HT1080 (cell line): ENCODE measurements around the gene FKBP2. TPM values are rescaled to one million over a fixed set of nuclear protein-coding genes. Genes with fewer than 3 reads are reported as not detected.

Source experiments
- DNase-seq: peaks from one replicate; pipeline ENCODE4 v3.0.0-alpha.2; 2015; ENCODE audit warnings: low read depth
- total RNA-seq: library from RNA; depleted of rRNA; stranded (reverse); fragments of >200 nt; shearing (Covaris generic); gene quantifications from 2 replicates; pipeline ENCODE4 v1.2.3, GENCODE V29; 2014

FKBP2 gene
- total RNA-seq, 1 experiment from 2014 or later: 111 TPM

DNA sequence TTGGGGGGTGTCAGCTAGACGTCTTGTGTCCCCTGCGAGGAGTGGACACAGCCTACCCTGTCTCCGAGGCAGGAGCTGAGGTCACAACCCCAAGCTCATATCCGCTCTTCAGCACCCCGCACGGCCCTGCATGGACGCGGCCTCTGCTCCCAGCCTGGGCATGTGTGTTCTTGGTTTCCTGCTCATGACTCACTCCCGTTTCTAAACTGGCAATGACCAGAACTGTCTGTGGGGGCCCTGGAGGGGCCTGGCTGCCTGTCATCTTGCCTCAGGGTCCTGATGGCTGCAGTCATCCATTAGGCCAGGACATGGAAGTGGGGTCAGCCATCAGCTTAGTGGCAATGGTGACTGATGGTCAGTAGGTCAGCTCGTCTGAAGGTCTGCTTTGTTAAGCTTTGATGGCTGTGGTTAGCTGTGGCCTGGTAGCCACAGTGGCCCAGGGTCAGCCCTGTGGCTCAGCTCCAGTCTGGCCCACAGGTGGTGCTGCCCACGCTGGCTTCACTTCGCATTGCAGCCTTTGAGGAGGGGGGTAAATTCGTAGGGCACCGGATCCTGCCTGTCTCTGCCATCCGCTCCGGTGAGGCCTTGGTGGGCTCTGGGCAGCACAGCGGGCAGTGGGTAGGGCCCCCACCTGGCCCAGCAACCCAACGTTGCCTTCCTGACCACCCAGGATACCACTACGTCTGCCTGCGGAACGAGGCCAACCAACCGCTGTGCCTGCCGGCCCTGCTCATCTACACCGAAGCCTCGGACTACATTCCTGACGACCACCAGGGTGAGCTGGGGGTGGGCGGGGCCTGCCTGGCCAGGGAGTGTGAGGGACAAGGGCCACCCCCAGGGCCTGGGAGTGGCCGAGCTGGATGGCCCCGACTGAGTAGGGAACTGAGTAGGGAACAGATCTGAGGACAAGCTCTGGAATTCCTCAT, 22.4 kb downstream of the FKBP2 start:
- DNase-seq: peak; percentile 74

GRCh38 chr11:64263947-64264317, 23.0 kb downstream of the FKBP2 start:
- no peak for DNase-seq

- no peak for DNase-seq
Measured at GRCh38 chr11:64264371-64264852, 23.5 kb downstream of the FKBP2 start.

- DNase-seq: no peak
Measured at GRCh38 chr11:64265176-64266160, 24.6 kb downstream of the FKBP2 start.

GRCh38 chr11:64266339-64266738, 25.4 kb downstream of the FKBP2 start:
- DNase-seq: no peak

GRCh38 chr11:64267207-64267945, 26.5 kb downstream of the FKBP2 start:
- DNase-seq: no peak

GRCh38 chr11:64268025-64268892, 27.4 kb downstream of the FKBP2 start:
- peak; percentile 60 for DNase-seq

DNA sequence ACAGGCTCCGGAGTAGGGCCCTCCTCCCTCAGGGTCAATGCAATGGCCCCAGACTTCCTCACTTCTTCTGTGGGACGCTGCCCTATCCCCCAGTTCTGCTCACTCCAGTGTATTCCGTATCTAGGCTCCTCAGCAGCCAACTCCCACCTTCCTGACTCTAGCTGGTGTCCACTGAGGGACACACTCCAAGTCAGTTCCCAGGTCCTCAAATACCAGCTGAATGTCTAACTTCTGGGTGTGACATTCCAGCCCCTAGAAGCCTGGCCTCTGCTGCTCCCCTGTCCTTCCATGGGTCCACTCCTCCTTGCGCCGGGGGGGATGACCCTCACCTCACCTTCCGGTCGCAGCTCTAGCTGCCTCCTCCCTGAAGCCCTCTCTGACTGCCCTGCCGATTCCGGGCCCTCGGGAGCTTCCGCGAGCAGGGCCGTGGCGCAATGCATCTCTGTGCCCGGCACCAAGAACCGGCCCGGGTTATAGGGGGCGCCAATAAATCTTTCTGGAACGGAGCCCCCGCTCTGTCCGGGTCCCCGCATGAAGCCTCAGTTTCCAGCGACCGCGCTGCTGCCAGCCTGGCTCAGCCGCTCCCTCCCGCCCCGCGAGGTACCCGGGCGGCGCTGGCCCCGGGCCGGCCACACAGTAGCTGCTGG, 28.1 kb downstream of the FKBP2 start:
- DNase-seq: peak; percentile 56

DNA sequence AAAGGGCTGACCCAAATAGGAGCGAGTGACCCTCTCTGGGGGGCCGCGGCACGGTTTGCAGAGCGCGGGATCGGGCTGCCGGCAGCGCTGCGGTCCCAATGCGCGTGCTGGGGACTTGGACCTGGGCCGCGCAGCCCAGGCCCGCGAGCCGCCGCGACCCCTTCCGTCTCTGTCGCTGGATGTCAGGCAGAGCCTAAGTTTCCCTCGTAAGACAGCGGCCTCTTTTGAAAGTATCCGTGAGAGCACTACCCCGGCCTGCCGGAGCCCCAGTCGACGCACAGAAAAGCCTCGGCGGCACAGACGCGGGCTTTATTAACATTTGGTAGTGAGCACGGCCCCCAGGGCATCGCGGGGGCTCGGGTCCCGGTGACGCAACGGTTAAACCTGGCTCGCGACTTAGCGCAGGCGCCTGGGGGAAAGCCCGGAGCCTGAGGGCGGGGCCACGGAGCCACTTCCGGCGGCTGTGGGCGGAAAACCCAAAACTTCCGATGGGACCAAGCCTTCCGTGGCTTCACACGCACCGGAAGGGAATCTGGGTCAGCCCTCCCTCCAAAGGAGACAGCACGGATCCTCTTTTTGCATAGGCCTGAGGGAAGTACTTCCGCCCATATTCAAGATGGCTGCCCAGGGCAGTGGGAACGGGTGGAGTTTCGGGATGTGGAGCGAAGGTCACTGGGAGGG, 28.8 kb downstream of the FKBP2 start:
- peak; percentile 100 for DNase-seq

DNA sequence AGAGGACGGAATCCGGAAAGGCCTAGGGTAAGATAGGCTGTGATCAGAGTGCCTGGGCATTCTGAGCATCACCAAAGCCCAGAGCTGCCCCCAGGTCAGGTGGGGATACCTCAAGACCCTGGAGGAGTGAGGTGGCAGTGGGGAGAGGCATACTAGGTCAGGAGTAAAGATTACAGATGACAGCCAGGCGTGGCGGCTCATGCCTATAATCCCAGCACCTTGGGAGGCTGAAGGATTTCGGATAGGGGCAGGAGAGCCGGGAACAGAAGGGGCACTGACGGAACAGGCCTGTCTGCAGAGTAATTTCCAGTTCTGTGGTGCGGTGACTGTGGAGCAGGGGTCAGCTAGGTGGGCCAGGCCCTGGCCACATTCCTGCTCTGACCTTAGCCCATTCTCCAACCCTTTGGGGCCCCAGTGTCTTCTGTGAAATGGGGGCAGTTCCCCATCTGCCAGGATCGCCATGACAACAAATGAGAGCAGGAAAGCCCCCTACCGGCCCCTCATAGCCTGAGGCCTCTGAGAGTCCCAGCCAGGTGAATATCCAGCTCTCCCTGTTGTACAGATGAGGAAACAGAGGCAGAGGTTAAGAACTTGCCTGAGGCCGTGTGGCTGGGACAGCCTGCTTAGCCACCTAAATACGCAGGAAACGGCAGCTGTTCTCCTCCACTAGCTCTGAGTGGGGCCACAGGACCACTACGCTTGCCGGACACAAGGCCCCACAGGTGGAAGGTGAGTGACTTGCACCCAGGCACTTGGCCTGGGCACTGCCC, 34.3 kb downstream of the FKBP2 start:
- DNase-seq: no peak

- DNase-seq: no peak
Measured at GRCh38 chr11:64275841-64276240, 34.9 kb downstream of the FKBP2 start.

GRCh38 chr11:64276653-64277431, 35.9 kb downstream of the FKBP2 start:
- peak; percentile 92 for DNase-seq

DNA sequence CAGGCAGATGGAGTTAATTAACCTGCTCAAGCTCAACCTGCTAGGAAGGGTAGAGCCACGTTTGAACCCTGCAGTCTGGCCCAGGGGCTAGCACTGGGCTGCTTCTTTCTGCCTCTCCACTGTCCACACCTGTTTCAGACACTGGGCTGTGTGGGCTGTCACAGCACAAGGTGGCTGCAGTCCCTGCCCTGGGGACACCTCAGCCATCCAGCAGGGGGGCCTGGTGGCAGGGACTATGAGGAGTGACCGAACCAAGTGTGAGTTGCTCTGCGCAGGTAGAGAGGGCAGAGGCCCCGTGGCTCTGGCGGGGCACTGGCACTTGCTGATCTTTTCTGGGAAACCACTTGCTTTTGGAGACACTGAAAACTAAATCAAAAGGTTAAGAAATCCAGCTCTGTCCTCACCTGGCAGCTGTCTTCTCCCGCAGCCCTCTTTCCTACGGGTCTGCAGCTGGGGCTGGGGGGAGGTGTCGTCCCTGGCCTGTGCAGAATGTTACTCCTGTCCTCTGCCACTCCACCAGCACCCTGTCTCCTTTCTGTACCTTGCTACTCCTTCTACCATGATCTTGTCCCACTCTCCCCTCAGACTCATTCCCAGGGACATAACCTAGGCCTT, 37.8 kb downstream of the FKBP2 start:
- DNase-seq: no peak

DNA sequence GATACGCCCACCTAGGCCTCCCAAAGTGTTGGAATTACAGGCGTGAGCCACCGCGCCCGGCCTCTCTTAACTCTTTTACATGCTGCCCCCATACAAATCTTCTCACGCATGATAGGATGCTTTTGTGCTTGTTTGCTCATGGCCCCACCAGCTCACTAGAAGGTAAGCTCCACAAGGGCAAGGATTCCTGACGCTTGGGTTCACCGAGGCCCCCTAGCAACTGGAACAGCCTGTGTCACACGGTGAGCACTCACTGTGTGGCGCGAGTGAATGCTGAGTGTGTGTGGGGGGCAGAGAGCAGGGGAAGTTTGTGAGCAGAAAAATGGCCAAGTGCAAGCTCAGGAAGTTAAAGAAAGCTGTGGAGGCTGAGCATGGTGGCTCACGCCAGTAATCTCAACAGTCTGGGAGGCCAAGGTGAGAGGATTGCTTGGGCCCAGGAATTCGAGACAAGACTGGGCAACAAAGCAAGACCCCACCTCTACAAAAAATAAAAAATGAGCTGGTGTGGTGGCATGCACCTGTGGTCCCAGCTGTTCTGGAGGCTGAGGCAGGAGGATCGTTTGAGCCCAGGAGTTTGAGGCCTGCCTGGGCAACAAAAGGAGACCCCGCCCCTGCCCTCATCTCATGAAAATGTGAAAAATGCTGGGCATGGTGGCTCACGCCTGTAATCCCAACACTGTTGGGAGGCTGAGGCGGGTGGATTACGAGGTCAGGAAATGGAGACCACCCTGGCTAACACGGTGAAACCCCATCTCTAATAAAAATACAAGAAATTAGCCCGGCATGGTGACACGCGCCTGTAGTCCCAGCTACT, 41.3 kb downstream of the FKBP2 start:
- no peak for DNase-seq

- no peak for DNase-seq
Measured at GRCh38 chr11:64283092-64283491, 42.2 kb downstream of the FKBP2 start.
